Heart left ventricle (tissue), 13 donors: Measurements from ENCODE around the gene TSPAN11.

Experiments used
- CTCF ChIP-seq, 12 donors: fragments of 200-600 bp; sonication (generic) in 4 of 12; IDR thresholded peaks; one replicate each; pipeline versions ENCODE4 v1.5.0 to v1.8.0; 2018 to 2022; ENCODE audit warnings: antibody characterized with exemption in 12 of 12, mild to moderate bottlenecking in 5 of 12
- POLR2A ChIP-seq, 2 donors: fragments of 450-650 bp; IDR thresholded peaks; one replicate each; pipeline ENCODE4 v1.6.1; 2017; ENCODE audit warnings: antibody characterized with exemption in 2 of 2, mild to moderate bottlenecking in 2 of 2, moderate library complexity in 2 of 2
- donor health status: ischemic (EF 13 %, LVEDD 7.1; RV severe dilation, severe dysfunction).
- donor health status: DM: no; HTN: yes; CAD: no.
- donor health status: DM: no; HTN: no; CAD: no.
- donor health status: ischemic (EF 25% LVEDD 6.9; RV normal size, moderate dysfunction).
- donor health status: ischemic (EF 25% LVEDD 5.7; RV mildly dilated, moderate dysfunction).
- donor health status: ischemic (EF 35%, LVEDD 5.7; RV mildly dilated, moderate dysfunction).
- donor health status: nonischemic (EF 11% LVEDD 7.7; RV severe dilation, severe dysfunction).
- donor health status: DM: yes; HTN: yes; CAD: no.
- donor health status: PGD.
- donor health status: ischemic (EF 29% LVEDD 5.4; RV normal size, mild dysfunction).
- donor health status: nonischemic (EF 23%, LVEDD 6.1; RV moderate dilation, normal function).

GRCh38 chr12:30923057-30923456 is 3.5 kb upstream of the TSPAN11 start:
- TF ChIP-seq POLR2A (IDR thresholded peaks at IDR 0.05) (no peak), CTCF (IDR thresholded peaks at IDR 0.05) (no peak)
